H9 (cell line): Measurements from ENCODE around the gene AQP10. TPM values are rescaled to one million over a fixed set of nuclear protein-coding genes. Genes with fewer than 3 reads are reported as not detected.
A peak's percentile ranks its signal among the peaks of the same experiment; 100 is the strongest.

ENCODE experiments used
- DNase-seq: peaks from one replicate; pipeline ENCODE4 v3.0.0-alpha.2; 2017
- H2AFZ ChIP-seq: one replicate; pipeline ENCODE4 v1.6.1; 2013; ENCODE audit warnings: mild to moderate bottlenecking, low read length, control low read depth, moderate library complexity
- H2AK5ac ChIP-seq: 2 replicates; pipeline ENCODE4 v1.6.1; 2013; ENCODE audit warnings: low read length, control low read depth, mixed read lengths; ENCODE audit not compliant: insufficient read length
- H2BK120ac ChIP-seq: one replicate; pipeline ENCODE4 v1.6.1; 2013; ENCODE audit warnings: low read depth, mild to moderate bottlenecking, low read length, control low read depth, inconsistent platforms; ENCODE audit not compliant: poor library complexity, severe bottlenecking
- H2BK12ac ChIP-seq: 2 replicates; pipeline ENCODE4 v1.6.1; 2013; ENCODE audit warnings: low read length, control low read depth, mixed read lengths, low read depth; ENCODE audit not compliant: insufficient read length
- H2BK15ac ChIP-seq: 2 replicates; pipeline ENCODE4 v1.6.1; 2013; ENCODE audit warnings: low read depth, low read length, control low read depth
- H2BK20ac ChIP-seq: one replicate; pipeline ENCODE4 v1.6.1; 2013; ENCODE audit warnings: low read depth, mild to moderate bottlenecking, low read length, control low read depth, inconsistent platforms; ENCODE audit not compliant: poor library complexity, severe bottlenecking
- H2BK5ac ChIP-seq: 2 replicates; pipeline ENCODE4 v1.6.1; 2013; ENCODE audit warnings: low read length, control low read depth, mixed read lengths; ENCODE audit not compliant: insufficient read length
- H3K14ac ChIP-seq: 2 replicates; pipeline ENCODE4 v1.6.1; 2013; ENCODE audit warnings: low read length, control low read depth; ENCODE audit not compliant: insufficient read depth
- H3K18ac ChIP-seq: 2 replicates; pipeline ENCODE4 v1.6.1; 2013; ENCODE audit warnings: low read depth, mild to moderate bottlenecking, mixed read lengths, low read length, control low read depth; ENCODE audit not compliant: insufficient read length
- H3K23ac ChIP-seq: 2 replicates; pipeline ENCODE4 v1.6.1; 2013; ENCODE audit warnings: low read length, control low read depth, mixed read lengths, low read depth; ENCODE audit not compliant: insufficient read length
- H3K23me2 ChIP-seq: 2 replicates; pipeline ENCODE4 v1.6.1; 2013; ENCODE audit warnings: low read depth, mild to moderate bottlenecking, mixed read lengths, low read length, control low read depth; ENCODE audit not compliant: insufficient read length, poor library complexity, severe bottlenecking
- H3K27ac ChIP-seq: 2 replicates; pipeline ENCODE4 v1.5.1; 2013; ENCODE audit warnings: low read length, control low read depth, mixed read lengths, low read depth; ENCODE audit not compliant: insufficient read length
- H3K27me3 ChIP-seq: 2 replicates; pipeline ENCODE4 v1.6.1; 2013; ENCODE audit warnings: low read length, control low read depth, inconsistent platforms; ENCODE audit not compliant: insufficient read depth
- H3K4ac ChIP-seq: 2 replicates; pipeline ENCODE4 v1.6.1; 2013; ENCODE audit warnings: low read depth, mild to moderate bottlenecking, control low read depth, inconsistent platforms, low read length, moderate library complexity
- H3K4me1 ChIP-seq: 2 replicates; pipeline ENCODE4 v1.6.1; 2013; ENCODE audit warnings: low read length, control low read depth, inconsistent platforms; ENCODE audit not compliant: insufficient read depth
- H3K4me2 ChIP-seq: 2 replicates; pipeline ENCODE4 v1.6.1; 2013; ENCODE audit warnings: low read length, control low read depth, mixed read lengths; ENCODE audit not compliant: insufficient read length, insufficient read depth
- H3K56ac ChIP-seq: 2 replicates; pipeline ENCODE4 v1.6.1; 2013; ENCODE audit warnings: low read depth, mild to moderate bottlenecking, mixed read lengths, low read length, control low read depth; ENCODE audit not compliant: insufficient read length
- H3K79me1 ChIP-seq: 2 replicates; pipeline ENCODE4 v1.6.1; 2013; ENCODE audit warnings: low read depth, mild to moderate bottlenecking, moderate library complexity, low read length, control low read depth, inconsistent platforms; ENCODE audit not compliant: insufficient read depth, poor library complexity, severe bottlenecking
- H3K79me2 ChIP-seq: 2 replicates; pipeline ENCODE4 v1.6.1; 2013; ENCODE audit warnings: low read length, control low read depth, inconsistent platforms; ENCODE audit not compliant: insufficient read depth
- H3K9ac ChIP-seq: 2 replicates; pipeline ENCODE4 v1.6.1; 2013; ENCODE audit warnings: low read length, control low read depth, mixed read lengths; ENCODE audit not compliant: insufficient read length; ENCODE audit errors: extremely low read depth
- H3K9me3 ChIP-seq: one replicate; pipeline ENCODE4 v1.6.1; 2013; ENCODE audit warnings: low read depth, low read length, inconsistent platforms; ENCODE audit not compliant: control insufficient read depth
- H3T11ph ChIP-seq: one replicate; pipeline ENCODE4 v1.6.1; 2013; ENCODE audit warnings: mild to moderate bottlenecking, low read length, control low read depth, inconsistent platforms
- H4K20me1 ChIP-seq: one replicate; pipeline ENCODE4 v1.6.1; 2013; ENCODE audit not compliant: control insufficient read depth, insufficient read length, insufficient read depth
- H4K5ac ChIP-seq: 2 replicates; pipeline ENCODE4 v1.6.1; 2013; ENCODE audit warnings: low read depth, mild to moderate bottlenecking, mixed read lengths, low read length, control low read depth; ENCODE audit not compliant: insufficient read length
- H4K8ac ChIP-seq: replicated peaks from 2 replicates; pipeline ENCODE4 v1.6.1; 2013; ENCODE audit warnings: low read length, control low read depth, mixed read lengths, low read depth; ENCODE audit not compliant: insufficient read length
- H4K91ac ChIP-seq: 2 replicates; pipeline ENCODE4 v1.6.1; 2013; ENCODE audit warnings: low read depth, mild to moderate bottlenecking, moderate library complexity, mixed read lengths, low read length, control low read depth; ENCODE audit not compliant: insufficient read length
- H3K27ac Mint-ChIP-seq, 3 experiments: 2 replicates in 2 of 3; 3 replicates in 1 of 3; pipeline ENCODE4 v1.8.0; 2020 to 2021; ENCODE audit warnings: mixed read lengths in 3 of 3, mild to moderate bottlenecking in 1 of 3, moderate library complexity in 1 of 3
- H3K27me3 Mint-ChIP-seq: 2 replicates; pipeline ENCODE4 v1.8.0; 2021; ENCODE audit warnings: low read depth, mild to moderate bottlenecking, moderate library complexity, mixed read lengths
- H3K36me3 Mint-ChIP-seq, 3 experiments: 2 replicates in 2 of 3; 3 replicates in 1 of 3; pipeline ENCODE4 v1.8.0; 2020 to 2021; ENCODE audit warnings: low read depth in 3 of 3, mixed read lengths in 3 of 3; ENCODE audit not compliant: insufficient read depth in 1 of 3
- H3K4me1 Mint-ChIP-seq, 2 experiments: 2 replicates each; pipeline ENCODE4 v1.8.0; 2020; ENCODE audit warnings: mixed read lengths in 2 of 2
- H3K4me3 Mint-ChIP-seq, 2 experiments: 2 replicates in 1 of 2; 3 replicates in 1 of 2; pipeline ENCODE4 v1.8.0; 2020 to 2021; ENCODE audit warnings: mild to moderate bottlenecking in 2 of 2, mixed read lengths in 2 of 2, moderate library complexity in 1 of 2
- H3K9me3 Mint-ChIP-seq, 2 experiments: 2 replicates in 1 of 2; 3 replicates in 1 of 2; pipeline ENCODE4 v1.8.0; 2020; ENCODE audit warnings: mild to moderate bottlenecking in 2 of 2, mixed read lengths in 2 of 2, moderate library complexity in 1 of 2
- CTCF ChIP-seq: fragments of 200-600 bp; sonication (generic); conservative IDR thresholded peaks from 3 replicates; pipeline ENCODE4 v1.8.0; 2021; ENCODE audit warnings: antibody characterized with exemption, mild to moderate bottlenecking
- WGBS: extraction: QIAGEN DNeasy Blood & Tissue Kit; methylation state at CpG from one replicate; pipeline ENCODE4 v1.1.7; 2013; ENCODE audit warnings: missing lambda C conversion rate, low lambda C conversion rate, mixed read lengths; ENCODE audit not compliant: insufficient read length; ENCODE audit errors: extremely low coverage; 5-methylcytosine and 5-hydroxymethylcytosine counted together
- total RNA-seq: library from RNA; stranded (reverse); gene quantifications from 2 replicates; pipeline ENCODE4 v1.2.1, GENCODE V29; 2021

The AQP10 gene
- total RNA-seq, 1 experiment from 2014 or later: not detected

- Histone ChIP-seq H2AK5ac (no peak overlapping the region), H4K91ac (no peak overlapping the region), H3T11ph (no peak overlapping the region), H3K27me3 (no peaks in the 10 kb centered on the region), H3K9me3 (no peaks in the 10 kb centered on the region), H3K23me2 (peaks cover 16% of the 10 kb centered on the region), H4K8ac (no peak overlapping the region), H4K5ac (no peak overlapping the region), H2BK15ac (no peak overlapping the region), H2BK120ac (no peak overlapping the region), H3K79me1 (no peaks in the 10 kb centered on the region), H2BK20ac (no peak overlapping the region), H3K79me2 (peaks cover 2% of the 10 kb centered on the region; the same call in 1 of the 2 replicates), H3K9ac (no peak overlapping the region), H2BK12ac (no peak overlapping the region), H3K56ac (no peak overlapping the region), H3K4me2 (peak overlapping the region; percentile 88), H2AFZ (no peak overlapping the region), H2BK5ac (no peak overlapping the region), H3K4me1 (peaks cover 12% of the 10 kb centered on the region; the same call in 1 of the 2 replicates), H4K20me1 (no peaks in the 10 kb centered on the region), H3K14ac (peak overlapping the region; percentile 39), H3K27ac (no peak overlapping the region), H3K23ac (no peak overlapping the region), H3K4ac (no peak overlapping the region), H3K18ac (peak overlapping the region; percentile 53)
- no CpG with 5 or more reads among the region's 5 CpGs for WGBS
- H3K36me3 Mint-ChIP-seq: peaks cover 17 to 30% (median 29%) of the 10 kb centered on the region in 3 experiments
- DNase-seq: peak; percentile 30
- TF ChIP-seq CTCF: no peak
- H3K27ac Mint-ChIP-seq: peak overlapping the region in 1 of 3 experiments; percentile 30; a peak in 1 of 7 replicates
- H3K27me3 Mint-ChIP-seq: peaks cover 9% of the 10 kb centered on the region
- H3K4me3 Mint-ChIP-seq: peak overlapping the region; percentile 64 to 79
- peaks cover 31 to 39% of the 10 kb centered on the region in 2 experiments for H3K4me1 Mint-ChIP-seq
- H3K9me3 Mint-ChIP-seq: no peaks in the 10 kb centered on the region
Observed at GRCh38 chr1:154327466-154328317, 6.8 kb downstream of the AQP10 start.
